MV-4-11 (cell line): ENCODE results near the gene SEMG1.

Experiments used
- DNase-seq: peaks from one replicate; lab custom pipeline; 2025; lab: John Stamatoyannopoulos, UW

The SEMG1 gene

GRCh38 chr20:45206725-45207124, at the start of gene SEMG1:
Gene SEMG1, plus strand, starts transcription at chr20:45207033. Its CDS starts 21 bp downstream, at chr20:45207054.
- DNase-seq = no peak

GRCh38 chr20:45157962-45158361, 48.9 kb upstream of the SEMG1 start:
- DNase-seq = no peak

GRCh38 chr20:45163083-45163803, 43.6 kb upstream of the SEMG1 start:
- DNase-seq = no peak

- no peak for DNase-seq
These were observed 41.9 kb upstream of the SEMG1 start for GRCh38 chr20:45164906-45165305.

- DNase-seq = no peak
These were observed 33.3 kb upstream of the SEMG1 start for GRCh38 chr20:45173522-45173921.

- DNase-seq = no peak
These were observed 32.1 kb upstream of the SEMG1 start, which contains the start of gene PI3 for GRCh38 chr20:45174434-45175364. Gene PI3, plus strand, starts transcription at chr20:45174902. Its CDS starts 21 bp downstream, at chr20:45174923.

GRCh38 chr20:45176526-45177267, 30.1 kb upstream of the SEMG1 start:
- DNase-seq = no peak

- DNase-seq = no peak
These were observed 27.7 kb upstream of the SEMG1 start for GRCh38 chr20:45179166-45179565.

GRCh38 chr20:45181639-45182038, 25.2 kb upstream of the SEMG1 start:
- DNase-seq = no peak

GRCh38 chr20:45183084-45183483, 23.7 kb upstream of the SEMG1 start:
- no peak for DNase-seq

- no peak for DNase-seq
These were observed 19.1 kb upstream of the SEMG1 start for GRCh38 chr20:45187693-45188092.

- no peak for DNase-seq
These were observed 17.7 kb upstream of the SEMG1 start for GRCh38 chr20:45189067-45189609.

- no peak for DNase-seq
These were observed 17.0 kb upstream of the SEMG1 start for GRCh38 chr20:45189861-45190260.

- DNase-seq = no peak
These were observed 14.9 kb upstream of the SEMG1 start for GRCh38 chr20:45191926-45192325.

- DNase-seq = no peak
These were observed 13.5 kb upstream of the SEMG1 start for GRCh38 chr20:45193331-45193730.

GRCh38 chr20:45209924-45210323, 3.1 kb downstream of the SEMG1 start:
- no peak for DNase-seq

GRCh38 chr20:45211569-45212474, 5.0 kb downstream of the SEMG1 start:
- DNase-seq = no peak

GRCh38 chr20:45212836-45213235, 6.0 kb downstream of the SEMG1 start:
- DNase-seq = no peak

- no peak for DNase-seq
These were observed 11.3 kb downstream of the SEMG1 start for GRCh38 chr20:45218124-45218523.

GRCh38 chr20:45218636-45219035, 11.8 kb downstream of the SEMG1 start:
- no peak for DNase-seq

- no peak for DNase-seq
These were observed 14.2 kb downstream of the SEMG1 start, which contains the start of gene SEMG2 for GRCh38 chr20:45221076-45221475. Gene SEMG2, plus strand, starts transcription at chr20:45221373. Its CDS starts 17 bp downstream, at chr20:45221390.
